GM18870 (cell line): ENCODE results near the gene ADPRS.

Source experiments
- ATAC-seq: cut with Tn5 transposase; IDR thresholded peaks from one replicate; pipeline ENCODE4 v1.9.1; 2021; ENCODE audit warnings: moderate library complexity; ENCODE audit not compliant: unreplicated experiment

Gene ADPRS

GRCh38 chr1:36087233-36088123, 1.2 kb upstream of the ADPRS start:
- no peak for ATAC-seq

GRCh38 chr1:36088265-36088576, 471 bp upstream of the ADPRS start:
- ATAC-seq: no peak

GRCh38 chr1:36089393-36090121, 865 bp downstream of the ADPRS start:
- ATAC-seq: no peak

- no peak for ATAC-seq
Measured at GRCh38 chr1:36091141-36091540, 2.4 kb downstream of the ADPRS start.

- no peak for ATAC-seq
Measured at GRCh38 chr1:36091698-36092097, 3.0 kb downstream of the ADPRS start.

- no peak for ATAC-seq
Measured at GRCh38 chr1:36092166-36092797, 3.6 kb downstream of the ADPRS start.

GRCh38 chr1:36092798-36093185, 4.1 kb downstream of the ADPRS start:
- ATAC-seq: no peak

- no peak for ATAC-seq
Measured at GRCh38 chr1:36093226-36093625, 4.5 kb downstream of the ADPRS start.

- ATAC-seq: no peak
Measured at GRCh38 chr1:36093929-36094328, 5.2 kb downstream of the ADPRS start.

- no peak for ATAC-seq
Measured at GRCh38 chr1:36094621-36095061, 5.9 kb downstream of the ADPRS start.

GRCh38 chr1:36095760-36096405, 7.2 kb downstream of the ADPRS start:
- ATAC-seq: no peak

GRCh38 chr1:36096500-36097432, 8.1 kb downstream of the ADPRS start:
- ATAC-seq: no peak

GRCh38 chr1:36097693-36098585, 9.2 kb downstream of the ADPRS start:
- no peak for ATAC-seq

GRCh38 chr1:36098650-36099365, 10.1 kb downstream of the ADPRS start:
- no peak for ATAC-seq

- no peak for ATAC-seq
Measured at GRCh38 chr1:36099681-36100341, 11.1 kb downstream of the ADPRS start.

GRCh38 chr1:36100376-36100775, 11.7 kb downstream of the ADPRS start:
- ATAC-seq: no peak

GRCh38 chr1:36101546-36101945, 12.9 kb downstream of the ADPRS start:
- no peak for ATAC-seq

- ATAC-seq: no peak
Measured at GRCh38 chr1:36106269-36106668, 17.6 kb downstream of the ADPRS start.
